Activated T-cell treated with anti-CD3 and anti-CD28 coated beads for 4 hours (primary cell): ENCODE data around the gene DISP2.

Experiments
- DNase-seq: peaks from one replicate; pipeline ENCODE4 v3.0.0-alpha.2; 2020

Gene DISP2

DNA sequence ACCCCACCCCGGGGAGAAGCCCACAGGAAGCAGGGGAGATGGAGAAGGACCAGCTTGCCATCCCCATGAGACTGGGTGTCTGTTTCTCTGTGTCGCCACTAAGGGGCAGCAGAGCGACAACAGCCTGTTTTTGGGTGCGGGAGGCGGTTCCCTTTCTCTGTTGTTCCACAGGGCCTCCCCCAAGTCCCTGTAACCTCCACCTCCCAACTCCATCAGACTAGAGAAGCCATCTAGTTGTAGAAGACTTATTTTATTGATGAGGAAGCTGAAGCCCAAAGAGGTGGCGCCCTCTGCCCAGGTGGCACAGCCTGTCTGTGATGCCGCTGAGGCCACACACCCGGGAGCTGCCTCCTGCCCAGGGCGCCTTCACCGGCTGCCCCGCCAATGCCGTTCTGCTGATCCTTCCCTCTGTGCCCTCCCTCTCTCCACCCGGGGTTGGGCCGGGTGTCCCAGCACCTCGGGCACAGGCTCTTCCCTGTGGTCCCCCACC is 13.3 kb upstream of the DISP2 start:
- DNase-seq = peak; percentile 62

DNA sequence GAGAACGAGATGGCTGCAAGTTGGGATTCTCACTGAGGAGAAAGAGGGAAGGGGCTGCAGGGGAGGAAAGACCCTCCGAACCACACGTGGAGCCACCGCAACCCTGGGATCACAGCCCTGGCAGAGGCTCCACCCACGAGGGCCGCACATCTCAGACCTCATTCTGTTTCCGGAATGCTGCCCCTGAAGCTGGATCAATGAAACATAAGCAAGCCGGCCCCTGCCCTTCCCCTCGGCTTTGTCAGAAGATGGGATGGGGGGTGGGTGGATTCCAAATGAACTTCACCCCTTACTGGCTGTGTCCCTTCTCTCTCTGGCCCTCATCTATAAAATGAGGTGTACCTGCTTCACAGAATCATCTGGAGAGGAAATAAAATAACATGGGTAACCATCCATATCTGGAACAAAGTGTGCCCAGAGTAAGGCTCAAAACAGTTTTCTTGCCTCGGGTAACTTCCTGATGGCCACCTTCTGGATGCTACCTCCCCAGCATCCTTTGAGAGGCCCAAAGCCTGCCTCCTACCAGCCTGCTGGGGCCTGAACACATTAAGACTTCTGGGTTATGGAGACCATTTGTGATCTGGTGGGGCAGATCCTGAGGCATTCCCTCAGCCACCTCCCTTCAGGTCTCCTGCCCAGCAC is 12.7 kb upstream of the DISP2 start:
- DNase-seq = no peak

DNA sequence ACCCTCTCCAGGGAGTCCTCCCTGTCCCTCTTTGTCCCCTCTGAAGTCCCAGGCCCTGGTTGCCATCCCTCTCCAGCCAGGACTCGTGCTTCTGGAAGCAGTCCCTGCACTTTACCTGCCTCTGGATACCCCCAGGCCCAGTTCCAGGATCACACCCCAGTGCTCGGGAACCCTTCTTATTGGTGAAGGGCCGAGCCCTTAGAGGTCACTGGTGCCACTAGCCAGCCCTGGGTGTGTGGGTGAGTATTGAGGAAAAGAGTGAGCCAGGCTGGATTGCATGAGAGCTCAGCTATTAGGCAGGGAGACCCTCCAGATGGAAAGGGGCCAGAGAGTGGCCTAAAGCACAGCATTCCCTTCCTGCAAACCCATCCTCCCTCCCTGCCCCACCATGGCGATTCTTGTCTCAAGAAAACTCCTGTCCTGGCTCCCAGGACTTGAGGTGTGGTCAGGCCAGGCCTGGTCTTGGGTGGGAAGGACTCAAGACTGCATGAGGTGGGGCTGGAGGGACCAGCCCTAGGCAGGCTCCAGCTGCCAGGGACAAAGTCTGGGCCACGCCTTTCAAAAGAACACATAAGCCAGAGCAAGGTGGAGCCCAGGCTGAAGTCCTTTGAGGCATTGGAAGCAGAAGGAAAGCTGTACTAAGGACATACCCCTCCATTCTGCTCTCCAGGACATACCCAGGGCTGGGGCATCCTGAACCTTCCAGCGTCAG is 12.0 kb upstream of the DISP2 start:
- no peak for DNase-seq

DNA sequence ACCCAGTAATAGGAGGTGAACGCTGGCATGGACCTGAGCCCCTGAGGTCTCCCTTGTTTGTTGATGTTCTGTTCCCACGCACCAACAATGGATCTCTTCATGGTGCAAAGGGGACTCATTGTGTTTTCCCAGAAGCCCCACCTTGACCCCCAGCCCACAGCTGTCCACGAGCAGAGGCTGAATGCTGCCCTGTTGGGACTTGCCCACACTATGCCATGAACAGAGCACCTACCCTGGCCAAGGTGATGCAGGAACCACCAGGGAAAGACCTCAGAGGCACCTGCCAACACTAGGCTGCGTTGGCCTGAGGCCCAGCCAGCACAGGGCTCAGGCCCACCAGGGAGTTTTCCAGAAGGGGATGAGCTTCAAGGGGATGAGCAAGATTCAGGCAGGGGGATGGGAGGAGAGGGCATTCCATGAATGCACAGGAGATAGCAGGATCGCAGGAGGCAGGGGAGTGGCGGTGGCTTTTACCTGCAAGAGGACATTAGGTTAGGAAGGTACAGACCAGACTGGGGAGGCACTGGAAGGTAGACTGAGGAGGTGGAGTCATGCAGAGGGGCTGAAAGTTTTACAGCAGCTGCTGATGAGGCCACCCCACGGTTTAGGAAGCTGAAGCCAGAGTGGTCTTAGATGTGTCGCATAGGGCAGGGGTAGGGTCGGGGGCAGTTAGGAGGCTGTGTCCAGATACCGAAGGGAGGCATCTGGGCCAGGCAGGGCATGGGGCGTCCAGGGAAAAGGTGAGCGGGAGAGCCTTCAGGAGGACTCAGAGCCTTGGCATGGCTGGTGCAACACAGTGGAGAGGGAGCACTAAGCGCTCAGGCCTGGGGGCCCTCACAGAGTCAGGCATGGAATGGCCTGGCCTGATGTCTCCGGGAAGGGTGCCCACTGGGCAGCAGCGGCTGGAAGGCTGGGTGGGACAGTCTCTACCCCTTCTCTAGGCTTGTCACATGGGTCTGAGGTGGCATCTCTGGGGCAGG is 11.2 kb upstream of the DISP2 start:
- no peak for DNase-seq

DNA sequence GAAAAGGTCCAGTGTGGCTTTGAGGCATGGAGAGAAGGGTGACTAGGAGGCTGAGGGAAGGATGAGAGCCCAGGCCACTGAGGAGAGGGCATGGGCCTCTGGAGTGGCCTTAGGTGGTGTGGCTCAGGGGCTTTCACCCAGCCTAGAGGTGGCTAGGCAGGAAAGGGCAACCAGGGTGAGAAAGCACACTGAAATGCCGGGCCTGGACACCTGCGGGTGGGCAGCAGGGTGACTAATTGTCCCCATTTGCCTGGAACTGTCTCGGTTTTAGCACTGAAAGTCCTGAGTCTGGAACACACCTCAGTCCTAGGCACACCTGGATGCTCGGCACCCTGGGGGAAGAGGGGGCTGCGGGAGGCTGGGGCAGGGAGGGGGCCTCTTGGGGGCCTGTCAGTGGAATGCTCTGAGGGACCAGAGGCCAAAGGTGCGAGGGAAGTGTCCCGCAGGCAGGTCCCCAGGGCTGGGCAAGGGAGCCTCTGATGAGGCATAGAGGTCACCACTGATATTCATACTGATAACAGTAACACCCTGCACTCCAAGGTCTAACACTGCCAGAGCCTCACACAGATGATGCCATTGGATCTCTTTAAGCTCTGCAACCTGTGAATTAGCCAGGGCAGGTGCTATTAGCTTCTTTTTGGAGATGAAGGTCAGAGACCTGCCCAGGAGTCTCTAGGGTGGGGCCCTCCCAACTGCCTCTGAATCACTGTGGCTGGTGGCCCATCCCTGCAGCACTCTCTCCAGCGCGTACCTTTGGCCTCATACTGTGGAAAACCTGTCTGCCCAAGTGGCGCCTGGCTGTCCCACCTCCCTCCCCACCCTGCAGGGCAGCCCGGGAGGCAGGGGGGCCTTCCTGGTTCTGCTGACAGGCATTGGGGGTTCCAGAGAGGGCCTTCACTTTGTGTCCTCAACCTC is 10.2 kb upstream of the DISP2 start:
- DNase-seq = no peak

DNA sequence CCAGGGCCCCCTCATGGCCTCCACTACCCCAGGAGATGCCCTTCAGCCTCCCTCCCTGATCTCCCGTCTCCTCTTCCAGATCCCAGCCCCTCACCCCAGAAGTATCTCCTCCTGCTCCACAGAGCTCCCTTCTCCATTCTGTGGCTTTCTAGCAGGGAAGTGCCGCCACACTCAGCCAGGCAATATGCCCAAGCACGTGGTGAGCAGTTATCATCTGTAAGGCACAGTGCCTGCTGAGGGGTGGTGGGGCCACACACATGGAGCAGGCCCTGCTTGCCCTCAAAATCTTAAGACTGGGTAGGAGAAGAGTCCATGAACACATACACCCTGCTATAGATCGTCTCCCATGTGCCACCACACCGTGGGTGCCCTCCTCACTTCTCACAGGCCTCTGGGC is 9.5 kb upstream of the DISP2 start:
- DNase-seq = no peak

DNA sequence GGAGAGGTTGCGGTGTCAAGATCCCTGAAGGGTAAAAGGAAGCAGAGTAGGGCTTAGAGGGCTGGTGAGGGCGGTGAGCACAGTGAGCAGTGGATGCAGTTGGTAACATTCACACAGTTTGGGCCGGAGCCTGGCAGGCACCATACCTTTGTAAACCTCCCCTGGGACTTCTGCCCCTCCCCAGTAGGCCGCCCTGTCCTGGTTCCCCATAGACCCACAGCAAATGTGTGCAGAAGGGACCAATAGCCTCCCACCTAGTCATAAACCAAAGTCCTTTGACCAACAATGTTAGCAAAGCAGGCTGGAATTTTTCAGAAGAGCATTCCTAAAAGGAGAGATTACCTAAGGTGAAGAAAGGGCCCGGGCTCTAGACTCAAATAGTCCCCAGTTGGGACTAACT is 8.9 kb upstream of the DISP2 start:
- no peak for DNase-seq

DNA sequence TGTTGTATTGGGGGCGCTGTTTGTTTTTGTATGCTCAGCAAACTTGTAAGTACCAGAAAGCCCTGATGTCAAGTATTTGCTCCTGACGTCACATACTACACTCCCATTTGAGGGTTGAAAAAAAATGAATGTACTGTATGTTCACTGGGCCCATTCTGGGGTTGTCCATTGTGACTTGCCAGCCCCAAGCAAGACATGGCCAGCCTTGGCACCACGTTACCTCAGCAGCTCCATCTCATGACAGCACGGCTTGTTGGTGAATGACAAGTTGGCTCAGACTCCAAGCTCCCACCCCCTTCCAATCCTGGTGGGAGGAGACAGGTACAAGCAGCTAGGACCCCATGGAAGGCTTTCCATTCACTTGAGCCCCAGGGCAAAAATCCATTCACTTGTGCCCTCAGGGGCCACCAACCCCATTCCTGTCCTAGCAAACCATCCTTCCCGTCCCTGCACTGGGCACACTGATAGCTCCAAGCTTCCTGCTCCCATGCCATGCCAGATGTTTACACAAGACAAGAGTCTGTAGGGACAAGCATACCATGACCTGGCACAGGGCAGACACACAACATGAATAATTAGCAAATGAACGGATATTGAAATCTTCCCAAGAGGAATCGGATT is 5.6 kb upstream of the DISP2 start:
- no peak for DNase-seq

DNA sequence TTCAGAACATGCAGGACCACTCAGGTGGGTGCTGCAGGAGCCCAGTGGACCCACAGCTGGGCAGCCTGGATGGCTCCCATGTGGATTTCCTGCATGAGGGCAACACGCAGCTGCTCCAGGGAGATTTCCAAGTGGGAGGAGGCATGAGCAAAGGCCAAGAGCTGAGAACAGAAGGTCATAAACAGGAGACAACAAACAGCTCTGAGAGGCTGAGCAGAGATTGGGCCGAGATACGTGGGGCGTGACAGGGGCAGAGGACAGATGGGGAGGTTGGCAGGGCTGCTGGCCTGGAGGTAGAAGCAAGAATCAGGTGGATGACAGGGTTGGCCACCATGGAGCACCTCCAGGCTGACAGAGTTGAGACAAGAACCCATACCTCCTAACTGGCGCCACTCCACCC is 4.3 kb upstream of the DISP2 start:
- DNase-seq = no peak

DNA sequence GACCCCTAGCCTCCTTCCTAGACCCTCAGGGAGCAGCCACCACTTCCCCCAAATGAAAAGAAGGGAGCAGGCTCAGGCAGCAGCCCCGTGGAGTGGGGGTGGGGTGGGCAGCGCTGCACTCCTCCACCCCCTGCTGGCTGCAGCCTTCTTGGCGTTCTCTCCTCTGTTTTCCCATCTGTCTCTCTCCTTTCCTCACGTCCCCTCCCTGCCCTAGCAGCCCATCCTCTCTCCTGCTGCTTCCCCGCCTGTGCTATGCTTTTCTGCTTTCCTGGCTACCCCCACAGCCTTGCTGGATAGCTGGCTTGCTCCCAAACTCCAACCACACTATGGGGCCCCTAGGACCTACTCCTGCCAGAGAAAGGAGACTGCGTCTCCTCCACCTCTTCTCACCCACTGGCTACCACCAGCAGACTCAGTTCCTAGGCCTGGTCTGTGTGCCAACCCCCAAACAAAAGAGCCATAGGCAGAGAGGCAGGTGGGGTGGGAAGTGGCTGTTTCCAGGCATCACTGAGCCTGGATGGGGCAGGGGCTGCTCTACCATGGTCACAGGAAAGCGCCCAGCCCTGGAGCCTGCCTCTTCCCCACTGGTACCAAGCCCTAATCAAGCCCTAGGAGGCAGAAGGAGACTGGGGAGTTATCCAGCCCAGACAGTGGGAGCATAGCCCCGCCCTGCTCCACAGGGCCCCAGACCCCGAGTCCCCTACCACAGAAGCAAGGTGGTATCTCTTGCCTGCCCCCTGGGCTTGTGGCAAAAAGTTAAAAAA is 3.4 kb upstream of the DISP2 start:
- no peak for DNase-seq

DNA sequence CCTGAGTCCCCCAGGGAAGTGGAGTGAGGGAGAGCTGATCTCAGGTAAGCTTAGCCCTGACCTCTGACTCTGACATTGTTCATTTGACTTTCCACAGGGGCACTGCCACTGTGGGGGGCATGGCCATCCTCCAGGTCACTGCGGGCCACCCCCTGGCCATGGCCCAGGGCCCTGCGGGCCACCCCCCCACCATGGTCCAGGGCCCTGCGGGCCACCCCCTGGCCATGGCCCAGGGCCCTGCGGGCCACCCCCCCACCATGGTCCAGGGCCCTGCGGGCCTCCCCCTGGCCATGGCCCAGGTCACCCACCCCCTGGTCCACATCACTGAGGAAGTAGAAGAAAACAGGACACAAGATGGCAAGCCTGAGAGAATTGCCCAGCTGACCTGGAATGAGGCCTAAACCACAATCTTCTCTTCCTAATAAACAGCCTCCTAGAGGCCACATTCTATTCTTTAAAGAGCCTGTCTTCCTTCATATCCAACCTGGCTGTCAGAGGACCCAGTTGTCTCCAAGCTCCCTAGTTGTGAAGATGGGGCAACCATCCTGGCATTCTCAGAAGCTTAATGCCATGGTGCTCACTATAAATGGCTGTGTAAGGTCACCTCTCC is 1.9 kb upstream of the DISP2 start:
- no peak for DNase-seq

DNA sequence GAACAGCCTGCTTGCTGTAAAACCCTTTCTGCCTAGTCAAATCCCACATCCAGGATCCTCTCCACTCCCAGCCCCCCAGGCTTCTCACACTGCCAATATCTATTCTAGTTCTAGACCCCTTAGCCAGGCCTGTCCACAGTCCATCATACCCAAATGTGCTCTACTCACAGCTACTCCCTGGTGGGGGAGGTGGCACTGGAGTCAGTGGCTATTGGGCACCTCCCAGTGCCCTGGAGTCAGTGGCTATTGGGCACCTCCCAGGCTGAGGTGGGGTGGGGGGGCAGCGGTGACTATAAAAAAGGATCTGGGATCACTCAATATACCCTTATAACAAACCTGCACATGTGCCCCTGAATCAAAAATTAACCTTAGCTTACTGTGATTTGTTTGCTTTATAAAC is 773 bp upstream of the DISP2 start:
- DNase-seq = no peak

DNA sequence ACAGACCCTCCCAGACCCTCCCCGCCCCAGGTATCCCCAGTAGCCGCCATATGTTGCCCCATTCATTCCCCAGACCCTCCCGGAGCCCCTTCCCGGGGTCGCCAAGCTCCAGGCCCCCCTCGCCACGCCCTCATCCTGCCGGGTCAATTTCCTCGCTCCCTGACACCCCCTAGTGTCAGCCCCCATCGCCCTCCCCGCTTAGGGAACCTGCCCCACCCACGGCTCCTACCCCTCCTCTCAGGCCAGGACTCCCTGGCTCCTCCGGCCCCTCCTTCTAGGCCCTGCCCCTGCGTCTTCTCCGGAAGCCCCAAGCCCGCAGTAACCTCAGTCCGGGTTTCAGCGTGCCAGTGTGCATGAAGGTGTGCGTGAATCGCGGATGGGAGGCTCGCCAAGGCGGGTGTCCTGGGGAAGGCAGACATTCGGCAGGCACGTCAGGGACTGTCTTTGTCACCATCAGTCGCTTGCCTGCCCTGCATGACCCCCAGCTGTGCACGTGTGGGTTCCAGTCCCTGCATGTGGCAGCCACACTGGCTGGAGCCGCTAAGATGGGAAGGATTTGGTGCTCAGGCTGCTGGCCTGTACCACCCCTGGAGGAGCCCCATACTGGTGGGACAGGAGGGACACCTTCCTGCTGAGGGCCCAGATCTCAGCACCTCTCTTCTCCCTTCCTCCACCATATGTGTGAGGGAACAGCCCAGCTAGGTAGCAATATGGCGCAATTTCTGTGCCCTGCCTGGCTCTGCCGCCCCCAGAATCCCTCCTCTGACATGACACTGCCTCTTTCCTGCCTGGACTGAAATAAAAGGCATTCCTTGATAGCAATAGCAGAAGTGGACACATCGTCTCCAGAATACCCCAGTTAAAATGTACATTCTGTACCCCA is 693 bp downstream of the DISP2 start:
- DNase-seq = peak; percentile 24

DNA sequence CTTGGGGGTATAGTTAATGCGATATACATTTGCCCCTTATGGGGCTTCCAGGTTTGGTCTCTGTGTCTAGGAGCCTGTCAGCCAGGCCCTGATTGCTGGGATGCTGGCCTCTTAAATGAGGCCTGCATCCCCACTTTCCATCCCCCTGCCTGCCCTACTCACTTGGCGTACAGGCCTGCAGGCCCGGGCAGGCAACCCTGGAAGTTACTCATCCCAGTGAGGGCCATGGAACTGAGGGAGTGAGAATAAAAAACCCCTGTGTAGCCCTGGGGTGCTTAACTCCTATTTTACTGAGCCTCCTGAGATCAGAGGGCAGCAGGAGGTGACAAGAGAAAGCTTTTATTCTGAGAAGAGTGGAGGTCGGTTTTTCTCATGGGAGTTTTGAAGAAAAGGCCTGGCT is 2.0 kb downstream of the DISP2 start:
- no peak for DNase-seq

DNA sequence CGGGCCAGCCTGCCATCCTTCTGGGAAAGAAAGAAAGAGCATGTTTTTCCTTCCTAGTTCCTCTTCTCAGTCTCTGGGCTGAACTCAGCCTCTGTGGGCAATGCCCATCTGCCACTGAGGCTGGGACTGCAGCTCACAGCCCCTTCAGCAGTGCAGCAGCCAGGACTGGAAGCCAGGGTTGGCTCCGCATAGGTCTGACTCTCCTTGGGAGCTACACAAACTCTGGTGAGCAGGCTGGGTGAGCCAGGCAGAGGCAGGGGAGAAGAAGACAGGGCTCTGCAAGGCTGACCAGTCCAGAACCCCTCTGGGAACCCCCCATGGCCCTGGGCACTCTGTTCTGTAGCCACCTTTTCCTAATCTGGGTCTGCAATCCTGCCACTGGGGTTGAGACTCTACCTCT is 3.6 kb downstream of the DISP2 start:
- no peak for DNase-seq

DNA sequence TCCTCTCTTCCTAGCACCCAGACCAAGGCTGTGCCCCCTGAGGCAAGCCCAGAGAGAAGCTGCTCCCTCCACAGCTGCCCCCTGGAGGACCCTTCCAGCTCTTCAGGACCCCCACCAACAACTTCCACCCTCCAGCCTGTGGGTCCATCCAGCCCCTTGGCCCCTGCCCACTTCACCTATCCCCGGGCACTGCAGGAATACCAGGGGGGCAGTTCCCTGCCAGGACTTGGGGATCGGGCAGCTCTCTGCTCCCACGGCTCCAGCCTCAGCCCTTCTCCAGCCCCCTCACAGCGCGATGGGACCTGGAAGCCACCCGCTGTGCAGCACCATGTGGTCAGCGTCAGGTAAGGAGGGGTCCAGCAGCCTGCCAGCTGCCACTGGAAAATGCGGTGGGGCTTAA is 5.6 kb downstream of the DISP2 start:
- DNase-seq = no peak

DNA sequence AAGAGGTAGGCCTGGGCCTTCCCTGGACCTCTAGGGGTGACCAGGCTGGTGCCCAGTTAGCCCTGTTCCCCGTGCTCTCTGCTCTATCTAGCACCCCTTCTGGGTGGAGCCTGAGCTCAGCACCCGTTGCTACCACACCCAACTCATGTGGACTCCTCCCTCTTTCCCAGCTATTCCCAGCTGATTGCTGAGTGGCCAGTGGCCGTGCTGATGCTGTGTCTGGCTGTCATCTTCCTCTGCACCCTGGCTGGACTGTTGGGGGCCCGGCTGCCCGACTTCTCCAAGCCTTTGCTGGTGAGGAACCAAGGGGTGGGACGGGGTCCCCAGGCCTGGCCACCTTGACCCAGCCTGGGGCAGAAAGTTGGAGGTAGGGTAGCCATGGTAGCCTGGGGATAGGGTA is 6.2 kb downstream of the DISP2 start:
- no peak for DNase-seq

DNA sequence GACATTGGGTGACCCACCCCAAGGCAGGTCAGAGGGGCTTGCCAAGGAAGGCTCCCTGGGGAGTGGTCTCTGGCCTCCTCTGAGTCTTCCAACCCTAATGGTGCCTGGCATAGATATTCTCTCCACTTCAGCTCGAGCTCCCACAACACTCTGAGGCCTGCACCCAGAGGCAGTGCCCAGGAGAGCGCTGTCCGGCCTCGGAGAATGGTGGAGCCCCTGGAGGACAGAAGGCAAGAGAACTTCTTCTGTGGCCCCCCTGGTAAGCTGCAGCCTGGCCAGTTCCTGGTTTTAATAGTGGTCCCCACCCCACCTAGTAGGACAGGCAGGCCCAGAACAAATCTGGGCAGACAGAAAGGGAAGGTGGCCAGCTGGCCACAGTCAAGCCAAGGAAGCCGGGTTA is 7.0 kb downstream of the DISP2 start:
- no peak for DNase-seq

DNA sequence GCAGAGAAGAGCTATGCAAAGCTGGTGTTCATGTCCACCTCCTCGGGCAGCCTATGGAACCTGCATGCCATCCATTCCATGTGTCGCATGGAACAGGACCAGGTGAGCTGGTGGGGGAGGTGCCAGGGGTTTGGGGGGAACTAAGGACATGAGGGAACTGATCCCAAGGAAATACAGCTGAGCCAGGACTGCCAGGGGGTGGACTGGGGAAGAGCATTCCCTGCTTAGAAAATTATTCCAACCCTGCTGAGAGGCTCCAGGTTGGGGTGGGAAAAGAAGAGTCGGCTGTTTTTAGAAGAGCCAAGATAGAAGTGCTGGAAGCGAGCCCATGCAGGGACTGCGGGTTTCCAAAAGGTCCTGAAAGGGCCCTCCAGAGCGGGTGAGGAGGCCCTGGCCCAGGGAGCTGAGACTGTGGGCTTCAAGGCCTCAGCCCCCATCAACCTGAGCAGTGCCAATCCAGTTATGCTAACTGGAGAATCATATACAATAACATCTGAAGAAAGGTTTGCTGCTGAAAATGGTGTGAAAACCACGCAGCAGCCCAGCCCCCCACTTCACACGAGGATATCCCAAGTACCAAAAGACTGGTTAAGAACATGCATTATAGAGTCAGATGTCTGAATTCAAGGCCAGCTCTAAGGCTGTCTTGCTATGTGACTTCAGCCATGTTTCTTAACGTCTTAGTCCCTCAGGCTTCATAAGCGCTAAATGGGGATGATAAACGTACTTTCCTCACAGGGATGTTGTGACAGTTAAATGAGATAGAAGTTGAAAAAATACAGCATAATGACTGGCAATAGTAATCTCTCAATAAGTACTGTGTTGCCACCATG is 7.8 kb downstream of the DISP2 start:
- no peak for DNase-seq
